Measurements from ENCODE around the gene ADCY2. TPM values are rescaled to one million over a fixed set of nuclear protein-coding genes. Genes with fewer than 3 reads are reported as not detected.

ADCY2 gene
- total RNA-seq, 2 experiments from 2014 or later: not detected

GRCh38 chr5:7456206-7456605 lies 60.3 kb downstream of the ADCY2 start:
- intact Hi-C loops (cut with micrococcal nuclease): no loop called here
- no peak for TF ChIP-seq CTCF (IDR thresholded peaks at IDR 0.05)

GRCh38 chr5:7461371-7461770 lies 65.4 kb downstream of the ADCY2 start:
- ATAC-seq: no peak
- intact Hi-C loops (cut with micrococcal nuclease): no loop called here
- CTCF ChIA-PET: no interaction called here

More at GRCh38 chr5:7456206-7456605, 60.3 kb downstream of the ADCY2 start:
- CTCF ChIA-PET: no interaction called here
- Mint-ChIP-seq H3K4me3 (no peak overlapping the region), H3K27ac (no peak overlapping the region), H3K4me1 (ENCODE audit: low read depth) (no peaks in the 10 kb centered on the region), H3K36me3 (ENCODE audit: low read depth) (no peaks in the 10 kb centered on the region), H3K27me3 (no peaks in the 10 kb centered on the region), H3K9me3 (no peaks in the 10 kb centered on the region)
- DNase-seq: no peak
- ATAC-seq: no peak
- POLR2A ChIA-PET: no interaction called here

GRCh38 chr5:7462758-7463157 lies 66.8 kb downstream of the ADCY2 start:
- Mint-ChIP-seq H3K4me1 (ENCODE audit: low read depth) (no peaks in the 10 kb centered on the region), H3K27ac (no peak overlapping the region), H3K4me3 (no peak overlapping the region), H3K27me3 (no peaks in the 10 kb centered on the region), H3K36me3 (ENCODE audit: low read depth) (no peaks in the 10 kb centered on the region), H3K9me3 (peaks cover 2% of the 10 kb centered on the region)
- intact Hi-C loops (cut with micrococcal nuclease): no loop called here
- ChIA-PET CTCF (no interaction called here), POLR2A (no interaction called here)
- no peak for TF ChIP-seq CTCF (IDR thresholded peaks at IDR 0.05)
- DNase-seq (no peak), ATAC-seq (no peak)

More at GRCh38 chr5:7461371-7461770, 65.4 kb downstream of the ADCY2 start:
- POLR2A ChIA-PET: no interaction called here
- no peaks in the 10 kb centered on the region for H3K4me1 Mint-ChIP-seq (ENCODE audit: low read depth)
- peaks cover 2% of the 10 kb centered on the region for H3K9me3 Mint-ChIP-seq
- H3K36me3 Mint-ChIP-seq (ENCODE audit: low read depth): no peaks in the 10 kb centered on the region
- no peak overlapping the region for H3K27ac Mint-ChIP-seq
- no peak overlapping the region for H3K4me3 Mint-ChIP-seq
- no peak for TF ChIP-seq CTCF (IDR thresholded peaks at IDR 0.05)
- no peaks in the 10 kb centered on the region for H3K27me3 Mint-ChIP-seq
- no peak for DNase-seq

- Mint-ChIP-seq H3K36me3 (ENCODE audit: low read depth) (no peaks in the 10 kb centered on the region), H3K9me3 (peaks cover 2% of the 10 kb centered on the region), H3K4me1 (ENCODE audit: low read depth) (no peaks in the 10 kb centered on the region), H3K27me3 (no peaks in the 10 kb centered on the region), H3K27ac (no peak overlapping the region), H3K4me3 (no peak overlapping the region)
- no peak for TF ChIP-seq CTCF (IDR thresholded peaks at IDR 0.05)
- POLR2A ChIA-PET: no interaction called here
- CTCF ChIA-PET: no interaction called here
- DNase-seq (no peak), ATAC-seq (no peak)
- intact Hi-C loops (cut with micrococcal nuclease): no loop called here
These were observed 68.2 kb downstream of the ADCY2 start for GRCh38 chr5:7464182-7464581.

GRCh38 chr5:7467179-7467578 lies 71.2 kb downstream of the ADCY2 start:
- Mint-ChIP-seq H3K27me3 (no peaks in the 10 kb centered on the region), H3K27ac (no peak overlapping the region), H3K9me3 (peaks cover 7% of the 10 kb centered on the region), H3K36me3 (ENCODE audit: low read depth) (no peaks in the 10 kb centered on the region), H3K4me1 (ENCODE audit: low read depth) (no peaks in the 10 kb centered on the region), H3K4me3 (no peak overlapping the region)
- no peak for TF ChIP-seq CTCF (IDR thresholded peaks at IDR 0.05)
- ATAC-seq (no peak), DNase-seq (no peak)
- intact Hi-C loops (cut with micrococcal nuclease): no loop called here
- CTCF ChIA-PET: no interaction called here
- POLR2A ChIA-PET: no interaction called here

All from activated CD8-positive, alpha-beta T cell treated with anti-CD3 and anti-CD28 coated beads for 36 hours (primary cell).